Peyer's patch (tissue), 4 donors: Measurements from ENCODE around the gene DDX10. TPM values are rescaled to one million over a fixed set of nuclear protein-coding genes. Genes with fewer than 3 reads are reported as not detected.
"Not testable (repeated sequence)": the region's sequence is repeated elsewhere in the genome, so short reads cannot be mapped to it uniquely, and the experiment has no call there.

Source experiments
- DNase-seq, 3 donors: peaks; one replicate each; pipeline ENCODE4 v3.0.0-alpha.2; 2017 to 2019
- H3K27ac ChIP-seq, 4 donors: fragments of 200-600 bp; sonication (generic); one replicate each; pipeline ENCODE4 v1.5.1; 2016 to 2019
- H3K27me3 ChIP-seq, 2 donors: fragments of 200-600 bp; sonication (generic); one replicate each; pipeline ENCODE4 v1.5.1; 2019
- H3K36me3 ChIP-seq, 3 donors: fragments of 200-600 bp; sonication (generic); one replicate each; pipeline ENCODE4 v1.5.1; 2016 to 2019
- H3K4me1 ChIP-seq, 4 donors: fragments of 200-600 bp; sonication (generic); one replicate each; pipeline ENCODE4 v1.5.1; 2016 to 2019
- H3K4me3 ChIP-seq, 4 donors: fragments of 200-600 bp; sonication (generic); 1 replicate in 3 of 4; 2 replicates in 1 of 4; pipeline ENCODE4 v1.5.1; 2016 to 2019; ENCODE audit warnings: mild to moderate bottlenecking in 1 of 4
- H3K9me3 ChIP-seq, 4 donors: fragments of 200-600 bp; sonication (generic); one replicate each; pipeline ENCODE4 v1.5.1; 2016 to 2019; ENCODE audit warnings: mild to moderate bottlenecking in 1 of 4
- POLR2A ChIP-seq, 2 donors: fragments of 450-650 bp; IDR thresholded peaks; one replicate each; pipeline ENCODE4 v1.5.1; 2017; ENCODE audit warnings: antibody characterized with exemption in 2 of 2, mild to moderate bottlenecking in 2 of 2, moderate library complexity in 2 of 2
- total RNA-seq, 4 donors: library from RNA; depleted of rRNA; stranded (reverse); fragments of >200 nt; gene quantifications; one replicate each; pipeline ENCODE4 v1.1.0, GENCODE V29; 2016
- TF ChIP-seq, protein P1 (sequence below), 6 experiments: fragments of 450-650 bp in 4 of 6; fragments of 200-600 bp in 2 of 6; sonication (generic) in 1 of 6; IDR thresholded peaks; one replicate each; pipeline ENCODE4 v1.5.1; 2017 to 2019; ENCODE audit warnings: antibody characterized with exemption in 6 of 6, mild to moderate bottlenecking in 3 of 6, moderate library complexity in 1 of 6

The DDX10 gene
- total RNA-seq, 4 donors from 2014 or later: 3.9 to 38.0 (median 16.5) TPM

DNA sequence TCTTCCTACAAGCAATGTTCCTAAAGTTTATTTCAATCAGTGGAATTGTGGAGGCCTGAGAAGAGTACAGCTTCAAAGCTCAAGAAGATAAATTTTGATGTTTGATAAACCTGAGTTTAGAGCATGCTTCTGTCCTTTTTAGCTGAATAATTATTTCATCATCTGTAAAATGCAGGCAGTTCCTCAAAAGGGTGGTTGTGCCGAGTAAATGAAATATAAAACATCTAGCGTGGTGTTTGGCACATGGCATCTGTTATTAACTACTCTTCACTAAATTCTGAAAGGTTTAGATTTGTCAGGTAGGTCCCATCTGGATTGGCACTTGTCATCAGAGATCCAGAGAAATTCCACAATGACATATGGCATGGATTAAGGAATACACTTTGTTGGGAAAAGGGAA is 155.1 kb downstream of the DDX10 start:
- no peak overlapping the region for H3K27ac ChIP-seq
- TF ChIP-seq, protein P1, sequence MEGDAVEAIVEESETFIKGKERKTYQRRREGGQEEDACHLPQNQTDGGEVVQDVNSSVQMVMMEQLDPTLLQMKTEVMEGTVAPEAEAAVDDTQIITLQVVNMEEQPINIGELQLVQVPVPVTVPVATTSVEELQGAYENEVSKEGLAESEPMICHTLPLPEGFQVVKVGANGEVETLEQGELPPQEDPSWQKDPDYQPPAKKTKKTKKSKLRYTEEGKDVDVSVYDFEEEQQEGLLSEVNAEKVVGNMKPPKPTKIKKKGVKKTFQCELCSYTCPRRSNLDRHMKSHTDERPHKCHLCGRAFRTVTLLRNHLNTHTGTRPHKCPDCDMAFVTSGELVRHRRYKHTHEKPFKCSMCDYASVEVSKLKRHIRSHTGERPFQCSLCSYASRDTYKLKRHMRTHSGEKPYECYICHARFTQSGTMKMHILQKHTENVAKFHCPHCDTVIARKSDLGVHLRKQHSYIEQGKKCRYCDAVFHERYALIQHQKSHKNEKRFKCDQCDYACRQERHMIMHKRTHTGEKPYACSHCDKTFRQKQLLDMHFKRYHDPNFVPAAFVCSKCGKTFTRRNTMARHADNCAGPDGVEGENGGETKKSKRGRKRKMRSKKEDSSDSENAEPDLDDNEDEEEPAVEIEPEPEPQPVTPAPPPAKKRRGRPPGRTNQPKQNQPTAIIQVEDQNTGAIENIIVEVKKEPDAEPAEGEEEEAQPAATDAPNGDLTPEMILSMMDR (IDR thresholded peaks at IDR 0.05): no peak
- DNase-seq: no peak
- no peaks in the 10 kb centered on the region for H3K36me3 ChIP-seq
- no peaks in the 10 kb centered on the region for H3K4me1 ChIP-seq
- H3K4me3 ChIP-seq: no peak overlapping the region
- no peaks in the 10 kb centered on the region for H3K27me3 ChIP-seq
- H3K9me3 ChIP-seq: no peaks in the 10 kb centered on the region

DNA sequence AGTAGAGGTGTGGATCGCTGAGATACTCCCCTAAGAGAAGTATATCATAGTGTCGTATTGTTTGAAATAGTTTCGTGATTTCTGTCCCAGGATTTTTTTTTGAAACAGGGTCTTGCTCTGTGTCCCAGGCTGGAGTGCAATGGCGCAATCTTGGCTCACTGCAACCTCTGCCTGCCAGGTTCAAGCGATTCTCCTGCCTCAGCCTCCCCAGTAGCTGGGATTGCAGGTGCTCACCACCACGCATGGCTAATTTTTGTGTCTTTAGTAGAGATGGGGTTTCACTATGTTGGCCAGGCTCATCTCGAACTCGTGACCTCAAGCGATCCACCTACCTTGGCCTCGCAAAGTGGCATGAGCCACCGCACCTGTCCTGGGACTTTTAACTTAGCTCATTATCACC is 159.1 kb downstream of the DDX10 start:
- not testable (repeated sequence) for DNase-seq, H3K36me3 ChIP-seq, H3K9me3 ChIP-seq, H3K4me1 ChIP-seq, H3K27me3 ChIP-seq, H3K4me3 ChIP-seq, H3K27ac ChIP-seq

DNA sequence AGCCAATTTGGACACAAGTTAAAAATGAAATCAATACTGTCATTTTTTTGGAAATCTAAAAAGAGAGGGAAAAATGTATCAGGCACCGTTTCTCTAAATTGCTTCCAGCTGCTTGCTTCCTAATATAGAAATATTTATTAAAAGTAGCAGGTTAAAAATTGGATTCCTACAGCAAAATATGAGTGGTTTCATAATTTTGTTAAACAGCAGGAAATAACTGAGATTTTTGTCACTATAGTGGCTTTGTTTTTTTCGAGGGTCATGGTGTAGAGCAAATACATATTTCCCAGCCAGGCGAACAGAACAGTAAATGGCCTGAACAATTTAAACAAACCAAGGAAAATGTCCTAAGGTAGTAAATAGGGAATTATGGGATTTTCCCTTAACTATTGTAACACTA is 159.7 kb downstream of the DDX10 start:
- no peaks in the 10 kb centered on the region for H3K27me3 ChIP-seq
- TF ChIP-seq POLR2A (IDR thresholded peaks at IDR 0.05): no peak
- TF ChIP-seq, protein P1 (IDR thresholded peaks at IDR 0.05): no peak
- no peaks in the 10 kb centered on the region for H3K36me3 ChIP-seq
- H3K27ac ChIP-seq: no peak overlapping the region
- no peak for DNase-seq
- H3K9me3 ChIP-seq: no peaks in the 10 kb centered on the region
- H3K4me1 ChIP-seq: no peaks in the 10 kb centered on the region
- no peak overlapping the region for H3K4me3 ChIP-seq

DNA sequence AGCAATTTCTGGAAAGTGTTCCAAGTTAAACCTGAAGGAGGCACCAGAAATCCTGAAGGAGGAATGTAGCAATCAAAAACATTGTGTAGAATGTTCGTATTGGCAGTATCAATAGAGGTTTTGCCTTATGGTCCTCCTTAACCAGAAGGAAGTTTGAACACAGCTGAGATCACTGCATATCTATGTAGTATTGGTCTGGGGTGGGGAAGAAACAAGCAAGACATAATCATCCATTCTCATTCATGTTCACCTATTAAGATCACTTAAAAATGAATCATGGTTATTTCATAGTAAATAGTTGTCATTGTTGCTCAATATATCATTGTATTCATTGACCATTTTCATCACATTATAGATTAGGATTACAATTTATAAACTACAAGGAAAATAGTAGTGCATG is 160.5 kb downstream of the DDX10 start:
- no peaks in the 10 kb centered on the region for H3K4me1 ChIP-seq
- H3K27me3 ChIP-seq: no peaks in the 10 kb centered on the region
- no peak for DNase-seq
- no peaks in the 10 kb centered on the region for H3K9me3 ChIP-seq
- no peaks in the 10 kb centered on the region for H3K36me3 ChIP-seq
- no peak overlapping the region for H3K4me3 ChIP-seq
- TF ChIP-seq, protein P1 (IDR thresholded peaks at IDR 0.05): no peak
- no peak for TF ChIP-seq POLR2A (IDR thresholded peaks at IDR 0.05)
- H3K27ac ChIP-seq: no peak overlapping the region

DNA sequence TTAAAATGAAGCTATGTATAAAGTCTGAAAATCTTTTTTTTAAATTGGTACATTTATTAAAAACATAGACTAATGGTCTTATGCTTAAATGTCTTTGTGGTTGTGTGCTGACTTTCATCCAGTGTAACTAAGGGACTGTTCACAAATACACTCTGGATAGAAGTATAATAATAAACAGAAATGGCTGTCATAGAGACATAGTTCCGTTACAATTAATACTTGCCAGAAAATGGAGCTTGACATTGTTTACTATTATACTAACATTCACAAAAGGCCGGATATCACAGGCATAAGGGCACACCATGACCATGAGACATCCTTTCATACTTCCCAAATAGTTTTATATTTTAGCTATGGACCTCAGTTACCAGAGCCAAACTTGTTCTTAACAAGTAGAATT is 161.3 kb downstream of the DDX10 start:
- DNase-seq: no peak
- no peaks in the 10 kb centered on the region for H3K27me3 ChIP-seq
- H3K4me3 ChIP-seq: no peak overlapping the region
- no peaks in the 10 kb centered on the region for H3K36me3 ChIP-seq
- H3K27ac ChIP-seq: no peak overlapping the region
- no peak for TF ChIP-seq POLR2A (IDR thresholded peaks at IDR 0.05)
- TF ChIP-seq, protein P1 (IDR thresholded peaks at IDR 0.05): no peak
- H3K9me3 ChIP-seq: no peaks in the 10 kb centered on the region
- H3K4me1 ChIP-seq: no peaks in the 10 kb centered on the region

DNA sequence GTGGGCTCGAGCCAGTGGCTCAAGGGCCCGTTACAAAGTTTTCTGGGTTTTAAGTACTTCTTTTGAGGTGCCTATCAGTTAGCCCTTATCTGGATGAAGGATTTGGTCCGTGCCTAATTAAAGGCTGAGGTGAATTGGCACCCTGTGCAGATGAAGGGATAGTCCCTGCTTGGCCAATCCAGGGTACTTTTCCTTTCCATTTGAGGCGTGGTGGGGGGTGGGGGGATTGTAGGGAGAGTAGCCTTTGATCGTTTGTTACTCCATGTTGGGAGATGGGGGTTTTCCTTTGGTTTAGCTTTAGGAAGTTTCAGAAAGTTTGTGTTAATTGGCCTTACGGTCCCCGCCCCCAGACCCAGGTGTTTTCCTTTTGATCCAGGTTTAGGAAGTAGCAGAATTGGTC is 170.8 kb downstream of the DDX10 start:
- DNase-seq: no peak
- Histone ChIP-seq H3K9me3 (no peaks in the 10 kb centered on the region), H3K27ac (no peak overlapping the region), H3K36me3 (no peaks in the 10 kb centered on the region), H3K4me1 (no peaks in the 10 kb centered on the region), H3K27me3 (no peaks in the 10 kb centered on the region), H3K4me3 (no peak overlapping the region)
- TF ChIP-seq POLR2A (IDR thresholded peaks at IDR 0.05): no peak
- TF ChIP-seq, protein P1 (IDR thresholded peaks at IDR 0.05): no peak
